IMR-90 (cell line): ENCODE data around the gene NPS. TPM values are rescaled to one million over a fixed set of nuclear protein-coding genes. Genes with fewer than 3 reads are reported as not detected.

Experiments used
- ATAC-seq: fragments of 200-7000 bp; cut with Tn5 transposase; 2 replicates; pipeline ENCODE4 v1.9.1; 2020; ENCODE audit warnings: low read depth, mild to moderate bottlenecking, moderate library complexity
- BruUV-seq: library from RNA; stranded (reverse); fragments of 400-500 nt; replicated peaks from 2 replicates; lab custom pipeline; 2021; lab: Mats Ljungman, UMichigan
- CTCF ChIA-PET: fragments of 300-600 bp; formaldehyde crosslinking; extraction: SDS; loops from one replicate; lab custom pipeline; 2021; ENCODE audit warnings: antibody characterized with exemption; lab: Yijun Ruan, JAX
- POLR2A ChIA-PET: fragments of 300-600 bp; sonication (Branson Sonifier 250); formaldehyde crosslinking; loops from one replicate; lab custom pipeline; 2022; ENCODE audit warnings: antibody characterized with exemption; ENCODE audit not compliant: unreplicated experiment; lab: Charles Lee
- DNase-seq: peaks from one replicate; pipeline ENCODE4 v3.0.0; 2013
- H2AFZ ChIP-seq: replicated peaks from 2 replicates; pipeline ENCODE3; 2013; ENCODE audit warnings: low read length, mild to moderate bottlenecking; ENCODE audit not compliant: poor library complexity
- H2AK5ac ChIP-seq: 2 replicates; pipeline ENCODE4 v1.6.1; 2013; ENCODE audit warnings: low read depth, low read length, inconsistent platforms
- H2AK9ac ChIP-seq: replicated peaks from 2 replicates; pipeline ENCODE3; 2013; ENCODE audit warnings: mild to moderate bottlenecking, low read depth, low read length, moderate library complexity; ENCODE audit not compliant: poor library complexity
- H2BK120ac ChIP-seq: 2 replicates; pipeline ENCODE4 v1.6.1; 2013; ENCODE audit warnings: low read depth, low read length, inconsistent platforms
- H2BK15ac ChIP-seq: 3 replicates; pipeline ENCODE4 v1.6.1; 2013; ENCODE audit warnings: low read depth, low read length, inconsistent platforms
- H2BK20ac ChIP-seq: 2 replicates; pipeline ENCODE4 v1.6.1; 2013; ENCODE audit warnings: low read depth, mild to moderate bottlenecking, inconsistent platforms, low read length, moderate library complexity
- H2BK5ac ChIP-seq: 2 replicates; pipeline ENCODE4 v1.6.1; 2013; ENCODE audit warnings: mild to moderate bottlenecking, low read depth, low read length, inconsistent platforms; ENCODE audit not compliant: poor library complexity, severe bottlenecking
- H3K14ac ChIP-seq: replicated peaks from 2 replicates; pipeline ENCODE4 v1.6.1; 2013; ENCODE audit warnings: low read depth, low read length, inconsistent platforms
- H3K18ac ChIP-seq: 2 replicates; pipeline ENCODE4 v1.6.1; 2013; ENCODE audit warnings: low read depth, low read length, control low read depth
- H3K23ac ChIP-seq: 2 replicates; pipeline ENCODE4 v1.6.1; 2013; ENCODE audit warnings: low read depth, low read length, inconsistent platforms
- H3K27ac ChIP-seq: 2 replicates; pipeline ENCODE4 v1.5.1; 2013; ENCODE audit warnings: mild to moderate bottlenecking, control low read depth, low read length; ENCODE audit not compliant: insufficient read depth
- H3K27me3 ChIP-seq: 2 replicates; pipeline ENCODE4 v1.6.1; 2013; ENCODE audit warnings: low read length; ENCODE audit not compliant: control insufficient read depth, insufficient read depth
- H3K36me3 ChIP-seq: 2 replicates; pipeline ENCODE4 v1.6.1; 2013; ENCODE audit warnings: low read length, mixed read lengths; ENCODE audit not compliant: control insufficient read depth, insufficient read depth
- H3K4ac ChIP-seq: 2 replicates; pipeline ENCODE4 v1.6.1; 2013; ENCODE audit warnings: low read depth, low read length, inconsistent platforms
- H3K4me1 ChIP-seq: 2 replicates; pipeline ENCODE4 v1.6.1; 2013; ENCODE audit warnings: low read length, mixed read lengths; ENCODE audit not compliant: control insufficient read depth, insufficient read depth
- H3K4me2 ChIP-seq: 2 replicates; pipeline ENCODE4 v1.6.1; 2013; ENCODE audit warnings: low read depth, mild to moderate bottlenecking, control low read depth, low read length, moderate library complexity
- H3K4me3 ChIP-seq: 2 replicates; pipeline ENCODE4 v1.5.1; 2013; ENCODE audit warnings: low read depth, mild to moderate bottlenecking, control low read depth, low read length, moderate library complexity; ENCODE audit not compliant: insufficient read depth
- H3K56ac ChIP-seq: 2 replicates; pipeline ENCODE4 v1.6.1; 2013; ENCODE audit warnings: low read length, inconsistent platforms; ENCODE audit not compliant: insufficient read depth; ENCODE audit errors: extremely low read depth
- H3K79me1 ChIP-seq, 2 experiments: 2 replicates each; pipeline ENCODE4 v1.6.1; 2013; ENCODE audit warnings: low read length in 2 of 2, inconsistent platforms in 1 of 2, low read depth in 1 of 2
- H3K9ac ChIP-seq: 2 replicates; pipeline ENCODE4 v1.6.1; 2013; ENCODE audit warnings: low read depth, low read length, control low read depth
- H3K9me1 ChIP-seq: 2 replicates; pipeline ENCODE4 v1.6.1; 2013; ENCODE audit warnings: low read length, inconsistent platforms; ENCODE audit not compliant: insufficient read depth
- H3K9me3 ChIP-seq: 2 replicates; pipeline ENCODE4 v1.6.1; 2013; ENCODE audit warnings: low read length; ENCODE audit not compliant: control insufficient read depth, insufficient read depth
- H4K20me1 ChIP-seq: 2 replicates; pipeline ENCODE4 v1.6.1; 2013; ENCODE audit warnings: low read length, inconsistent platforms; ENCODE audit not compliant: insufficient read depth
- H4K5ac ChIP-seq: 2 replicates; pipeline ENCODE4 v1.6.1; 2013; ENCODE audit warnings: mild to moderate bottlenecking, low read depth, low read length, control low read depth
- H4K8ac ChIP-seq, 2 experiments: 2 replicates each; pipeline ENCODE4 v1.6.1; 2013; ENCODE audit warnings: low read depth in 2 of 2, low read length in 2 of 2, control low read depth in 1 of 2, inconsistent platforms in 1 of 2
- H4K91ac ChIP-seq: 2 replicates; pipeline ENCODE4 v1.6.1; 2013; ENCODE audit warnings: low read depth, low read length, inconsistent platforms; ENCODE audit not compliant: insufficient read depth
- FOS ChIP-seq: fragments of 150-350 bp; IDR thresholded peaks from 2 replicates; pipeline ENCODE4 v1.6.1; 2016; ENCODE audit warnings: low read depth, low read length
- MAFK ChIP-seq: IDR thresholded peaks from 2 replicates; pipeline ENCODE4 v1.6.1; 2012; ENCODE audit warnings: low read depth, low read length, improper control_type of control experiment
- POLR2A ChIP-seq: IDR thresholded peaks from 2 replicates; pipeline ENCODE4 v1.6.1; 2012; ENCODE audit warnings: mild to moderate bottlenecking, low read depth, low read length
- RAD21 ChIP-seq: IDR thresholded peaks from 2 replicates; pipeline ENCODE4 v1.6.1; 2012; ENCODE audit warnings: low read length, improper control_type of control experiment
- RCOR1 ChIP-seq: IDR thresholded peaks from 2 replicates; pipeline ENCODE4 v1.6.1; 2012; ENCODE audit warnings: mild to moderate bottlenecking, low read length, improper control_type of control experiment; ENCODE audit not compliant: insufficient replicate concordance
- SMC3 ChIP-seq: fragments of 150-350 bp; IDR thresholded peaks from 2 replicates; pipeline ENCODE4 v1.6.1; 2016; ENCODE audit warnings: low read depth, mild to moderate bottlenecking, antibody characterized with exemption, low read length, moderate library complexity
- WGBS, 2 experiments: methylation state at CpG; one replicate each; pipeline versions ENCODE4 v1.1.5 to v1.1.7; 2013; ENCODE audit warnings: missing lambda C conversion rate in 2 of 2; ENCODE audit not compliant: insufficient read length in 1 of 2; ENCODE audit errors: extremely low coverage in 2 of 2; 5-methylcytosine and 5-hydroxymethylcytosine counted together
- dilution Hi-C: fragments of 300-500 bp; cut with HindIII; formaldehyde crosslinking; loops from one replicate; pipeline ENCODE4 v1.14.3; 2018; ENCODE audit warnings: low sequenced_read_pairs; ENCODE audit not compliant: unreplicated experiment
- in situ Hi-C: fragments of 300-500 bp; cut with MboI; formaldehyde crosslinking; loops from 3 replicates; pipeline ENCODE4 v1.14.3; 2019; ENCODE audit warnings: low sequenced_read_pairs, inconsistent platforms, mixed read lengths
- intact Hi-C: fragments of 100-400 bp; cut with micrococcal nuclease; formaldehyde crosslinking; loops from 2 replicates; pipeline ENCODE4 v1.10.0; 2022
- polyA plus RNA-seq, 3 experiments: library from polyadenylated mRNA; depleted of rRNA; stranded (reverse); fragments of >200 nt; gene quantifications; 2 replicates each; pipeline ENCODE4 v1.2.3, GENCODE V29; 2012; ENCODE audit warnings: low replicate concordance in 1 of 3
- total RNA-seq: library from RNA; depleted of rRNA; stranded (reverse); fragments of >200 nt; gene quantifications from 2 replicates; pipeline ENCODE4 v1.2.3, GENCODE V29; 2012
- TF ChIP-seq, protein P1 (sequence below): conservative IDR thresholded peaks from 2 replicates; pipeline ENCODE4 v1.5.1; 2012; ENCODE audit warnings: mild to moderate bottlenecking, low read depth, low read length, improper control_type of control experiment
- TF ChIP-seq, protein P2 (sequence below): fragments of 150-350 bp; IDR thresholded peaks from 2 replicates; pipeline ENCODE4 v1.6.1; 2017; ENCODE audit warnings: mild to moderate bottlenecking, antibody characterized with exemption, low read length, low read depth
- TF ChIP-seq, protein P3 (sequence below): fragments of 150-350 bp; IDR thresholded peaks from 2 replicates; pipeline ENCODE4 v1.6.1; 2016; ENCODE audit warnings: low read depth, mild to moderate bottlenecking, low read length, moderate library complexity, borderline replicate concordance

Gene NPS
- total and polyA plus RNA-seq, 2 of the 4 experiments (the other 2 are of a cell fraction) = not detected

DNA sequence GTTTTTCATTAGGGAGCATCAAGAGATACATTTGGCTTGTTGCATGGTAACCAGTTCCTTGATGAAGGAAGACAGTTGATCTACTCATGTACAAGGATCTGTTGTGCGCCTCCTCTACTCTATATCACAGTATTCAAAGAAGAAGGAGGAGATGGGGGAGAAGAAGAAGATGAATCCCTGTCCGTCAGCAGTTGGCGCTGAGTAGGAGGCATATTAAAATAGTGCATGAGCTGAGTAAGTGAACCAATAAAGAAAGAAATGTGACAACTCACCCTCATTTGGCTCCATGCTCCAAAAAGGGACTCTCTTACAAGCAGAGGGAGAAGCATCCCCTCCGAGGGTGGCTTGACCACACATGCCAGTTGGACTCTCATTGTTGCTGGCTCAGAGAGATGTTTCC lies 20.1 kb downstream of the NPS start:
- ATAC-seq (no peak), DNase-seq (no peak)
- Histone ChIP-seq H3K4me1 (no peaks in the 10 kb centered on the region), H3K56ac (no peak overlapping the region), H3K79me1 (no peaks in the 10 kb centered on the region), H3K9me1 (no peaks in the 10 kb centered on the region), H4K20me1 (no peaks in the 10 kb centered on the region), H3K18ac (no peak overlapping the region), H3K4ac (no peak overlapping the region), H3K36me3 (no peaks in the 10 kb centered on the region), H3K4me3 (no peak overlapping the region), H2AK9ac (no peak overlapping the region), H3K4me2 (no peak overlapping the region), H3K23ac (no peak overlapping the region), H2BK20ac (no peak overlapping the region), H2BK5ac (no peak overlapping the region), H4K91ac (no peak overlapping the region), H3K9me3 (no peaks in the 10 kb centered on the region), H2AFZ (no peak overlapping the region), H4K8ac (no peak overlapping the region), H4K5ac (no peak overlapping the region), H3K27me3 (no peaks in the 10 kb centered on the region), H2BK120ac (no peak overlapping the region), H2AK5ac (no peak overlapping the region), H3K9ac (no peak overlapping the region), H3K27ac (no peak overlapping the region), H2BK15ac (no peak overlapping the region), H3K14ac (no peak overlapping the region)
- intact Hi-C loops (no loop called here), in situ Hi-C loops (no loop called here), dilution Hi-C loops (no loop called here)
- CTCF ChIA-PET = interaction anchor here (0.6 kb wide), 1 partner anchor 215 kb away, joined by 3 read pairs; no protein-coding TSS in a partner anchor
- TF ChIP-seq MAFK = no peak
- no peak for TF ChIP-seq RCOR1
- TF ChIP-seq, protein P1, sequence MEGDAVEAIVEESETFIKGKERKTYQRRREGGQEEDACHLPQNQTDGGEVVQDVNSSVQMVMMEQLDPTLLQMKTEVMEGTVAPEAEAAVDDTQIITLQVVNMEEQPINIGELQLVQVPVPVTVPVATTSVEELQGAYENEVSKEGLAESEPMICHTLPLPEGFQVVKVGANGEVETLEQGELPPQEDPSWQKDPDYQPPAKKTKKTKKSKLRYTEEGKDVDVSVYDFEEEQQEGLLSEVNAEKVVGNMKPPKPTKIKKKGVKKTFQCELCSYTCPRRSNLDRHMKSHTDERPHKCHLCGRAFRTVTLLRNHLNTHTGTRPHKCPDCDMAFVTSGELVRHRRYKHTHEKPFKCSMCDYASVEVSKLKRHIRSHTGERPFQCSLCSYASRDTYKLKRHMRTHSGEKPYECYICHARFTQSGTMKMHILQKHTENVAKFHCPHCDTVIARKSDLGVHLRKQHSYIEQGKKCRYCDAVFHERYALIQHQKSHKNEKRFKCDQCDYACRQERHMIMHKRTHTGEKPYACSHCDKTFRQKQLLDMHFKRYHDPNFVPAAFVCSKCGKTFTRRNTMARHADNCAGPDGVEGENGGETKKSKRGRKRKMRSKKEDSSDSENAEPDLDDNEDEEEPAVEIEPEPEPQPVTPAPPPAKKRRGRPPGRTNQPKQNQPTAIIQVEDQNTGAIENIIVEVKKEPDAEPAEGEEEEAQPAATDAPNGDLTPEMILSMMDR = no peak
- no peak for TF ChIP-seq SMC3
- no peak for TF ChIP-seq FOS
- no peak for TF ChIP-seq RAD21
- TF ChIP-seq, protein P2, sequence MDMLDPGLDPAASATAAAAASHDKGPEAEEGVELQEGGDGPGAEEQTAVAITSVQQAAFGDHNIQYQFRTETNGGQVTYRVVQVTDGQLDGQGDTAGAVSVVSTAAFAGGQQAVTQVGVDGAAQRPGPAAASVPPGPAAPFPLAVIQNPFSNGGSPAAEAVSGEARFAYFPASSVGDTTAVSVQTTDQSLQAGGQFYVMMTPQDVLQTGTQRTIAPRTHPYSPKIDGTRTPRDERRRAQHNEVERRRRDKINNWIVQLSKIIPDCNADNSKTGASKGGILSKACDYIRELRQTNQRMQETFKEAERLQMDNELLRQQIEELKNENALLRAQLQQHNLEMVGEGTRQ = no peak
- TF ChIP-seq, protein P3, sequence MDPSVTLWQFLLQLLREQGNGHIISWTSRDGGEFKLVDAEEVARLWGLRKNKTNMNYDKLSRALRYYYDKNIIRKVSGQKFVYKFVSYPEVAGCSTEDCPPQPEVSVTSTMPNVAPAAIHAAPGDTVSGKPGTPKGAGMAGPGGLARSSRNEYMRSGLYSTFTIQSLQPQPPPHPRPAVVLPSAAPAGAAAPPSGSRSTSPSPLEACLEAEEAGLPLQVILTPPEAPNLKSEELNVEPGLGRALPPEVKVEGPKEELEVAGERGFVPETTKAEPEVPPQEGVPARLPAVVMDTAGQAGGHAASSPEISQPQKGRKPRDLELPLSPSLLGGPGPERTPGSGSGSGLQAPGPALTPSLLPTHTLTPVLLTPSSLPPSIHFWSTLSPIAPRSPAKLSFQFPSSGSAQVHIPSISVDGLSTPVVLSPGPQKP = no peak
- no peak for TF ChIP-seq POLR2A
- POLR2A ChIA-PET = no interaction called here
- BruUV-seq = no TSS peak
- no CpG with 5 or more reads among the region's 4 CpGs for WGBS, 2 experiments
